ENCODE data around the gene SLC38A9.

SLC38A9 gene

DNA sequence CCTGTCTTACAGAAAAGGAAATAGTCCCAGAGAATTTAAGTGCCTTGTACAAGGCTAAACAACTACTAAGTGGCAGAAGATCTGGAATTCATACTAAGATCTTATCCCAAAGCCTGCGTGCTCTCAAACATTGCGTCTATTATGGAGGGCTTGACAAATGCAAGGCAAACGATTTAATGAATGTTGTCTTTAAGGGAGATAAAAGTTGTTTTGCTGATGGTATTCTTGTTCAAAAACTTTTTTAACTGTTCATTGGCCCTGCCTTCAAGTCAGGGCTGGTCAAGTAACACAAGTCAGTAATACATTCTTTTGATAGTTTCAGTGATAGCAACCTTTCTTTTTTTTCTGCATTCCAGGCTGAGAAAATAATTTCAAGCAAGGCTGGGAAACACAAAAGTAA is 1.7 kb upstream of the SLC38A9 start:
- DNase-seq (ENCODE audit: low spot score): no peak
- TF ChIP-seq, protein P1, sequence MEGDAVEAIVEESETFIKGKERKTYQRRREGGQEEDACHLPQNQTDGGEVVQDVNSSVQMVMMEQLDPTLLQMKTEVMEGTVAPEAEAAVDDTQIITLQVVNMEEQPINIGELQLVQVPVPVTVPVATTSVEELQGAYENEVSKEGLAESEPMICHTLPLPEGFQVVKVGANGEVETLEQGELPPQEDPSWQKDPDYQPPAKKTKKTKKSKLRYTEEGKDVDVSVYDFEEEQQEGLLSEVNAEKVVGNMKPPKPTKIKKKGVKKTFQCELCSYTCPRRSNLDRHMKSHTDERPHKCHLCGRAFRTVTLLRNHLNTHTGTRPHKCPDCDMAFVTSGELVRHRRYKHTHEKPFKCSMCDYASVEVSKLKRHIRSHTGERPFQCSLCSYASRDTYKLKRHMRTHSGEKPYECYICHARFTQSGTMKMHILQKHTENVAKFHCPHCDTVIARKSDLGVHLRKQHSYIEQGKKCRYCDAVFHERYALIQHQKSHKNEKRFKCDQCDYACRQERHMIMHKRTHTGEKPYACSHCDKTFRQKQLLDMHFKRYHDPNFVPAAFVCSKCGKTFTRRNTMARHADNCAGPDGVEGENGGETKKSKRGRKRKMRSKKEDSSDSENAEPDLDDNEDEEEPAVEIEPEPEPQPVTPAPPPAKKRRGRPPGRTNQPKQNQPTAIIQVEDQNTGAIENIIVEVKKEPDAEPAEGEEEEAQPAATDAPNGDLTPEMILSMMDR (IDR thresholded peaks at IDR 0.05; ENCODE audit: extremely low read depth, insufficient read depth, missing control alignments): no peak
- in situ Hi-C loops (cut with MboI; ENCODE audit: low pct_unique_long_range_greater_than_20kb, low sequenced_read_pairs, unreplicated experiment): no loop called here

DNA sequence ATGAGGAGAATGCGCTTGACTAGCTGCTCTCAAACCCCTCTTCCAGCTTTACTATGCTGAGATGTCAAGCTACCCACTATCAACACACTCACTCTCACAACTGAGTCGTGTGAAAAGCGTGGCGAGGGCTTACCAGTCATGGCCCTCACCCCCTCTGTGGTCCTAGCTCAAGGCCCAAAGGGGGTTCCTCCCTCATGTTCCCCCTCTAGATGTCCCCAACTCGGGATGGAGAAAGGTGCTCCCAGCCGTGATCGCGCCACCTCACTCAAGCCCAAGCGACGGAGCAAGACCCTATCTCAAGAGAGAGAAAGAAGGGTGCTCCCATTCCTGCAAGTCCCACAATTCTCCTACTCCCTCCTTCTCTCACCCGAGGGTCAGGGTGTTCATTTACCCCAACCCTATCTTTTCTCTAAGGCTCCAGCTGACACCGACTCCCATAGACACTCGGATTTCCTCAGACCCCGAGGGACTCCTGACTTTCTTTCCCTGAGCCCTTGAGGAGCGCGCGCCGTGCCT is 559 bp downstream of the SLC38A9 start:
- no peak for DNase-seq (ENCODE audit: low spot score)
- TF ChIP-seq, protein P1 (IDR thresholded peaks at IDR 0.05; ENCODE audit: extremely low read depth, insufficient read depth, missing control alignments): no peak
- in situ Hi-C loops (cut with MboI; ENCODE audit: low pct_unique_long_range_greater_than_20kb, low sequenced_read_pairs, unreplicated experiment): no loop called here

DNA sequence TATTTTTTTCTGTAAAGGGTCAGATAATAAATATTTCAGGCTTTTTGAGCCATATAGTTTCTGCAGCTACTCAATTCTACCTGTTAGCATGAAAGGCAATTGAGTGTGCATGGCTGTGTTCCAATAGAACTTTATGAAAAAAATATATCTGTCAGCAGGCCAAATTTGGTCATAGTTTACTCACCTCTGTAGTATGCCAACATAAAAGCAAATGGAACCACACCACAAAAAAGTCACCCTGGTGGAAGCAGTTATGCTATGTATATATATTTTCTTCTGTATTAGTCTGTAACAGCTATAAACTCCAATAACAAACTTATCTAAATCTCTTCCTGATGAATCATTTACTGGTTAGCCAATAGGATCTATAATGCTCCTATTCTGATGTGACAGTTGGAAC is 3.4 kb downstream of the SLC38A9 start:
- TF ChIP-seq, protein P1 (IDR thresholded peaks at IDR 0.05; ENCODE audit: extremely low read depth, insufficient read depth, missing control alignments): no peak
- in situ Hi-C loops (cut with MboI; ENCODE audit: low pct_unique_long_range_greater_than_20kb, low sequenced_read_pairs, unreplicated experiment): no loop called here
- no peak for DNase-seq (ENCODE audit: low spot score)

DNA sequence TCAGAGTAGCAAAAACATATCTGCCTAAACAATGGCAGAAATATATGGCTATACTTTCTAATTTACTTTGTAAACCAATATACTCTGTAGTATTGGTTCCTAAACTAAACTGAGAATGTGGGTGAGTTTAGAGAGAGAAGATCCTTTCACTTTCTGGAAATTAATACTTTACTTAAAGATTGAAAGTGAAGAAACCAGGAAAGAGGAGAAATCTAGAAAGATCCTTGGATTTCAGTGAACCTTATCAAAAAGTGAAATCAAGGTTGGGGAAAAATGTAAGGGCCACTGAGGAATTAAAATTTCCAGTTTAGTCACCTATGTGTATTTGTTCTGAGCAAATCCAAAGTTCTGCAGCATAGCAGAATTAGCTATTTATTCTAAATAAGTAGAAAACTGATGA is 5.9 kb downstream of the SLC38A9 start:
- DNase-seq (ENCODE audit: low spot score): no peak
- in situ Hi-C loops (cut with MboI; ENCODE audit: low pct_unique_long_range_greater_than_20kb, low sequenced_read_pairs, unreplicated experiment): no loop called here
- TF ChIP-seq, protein P1 (IDR thresholded peaks at IDR 0.05; ENCODE audit: extremely low read depth, insufficient read depth, missing control alignments): no peak

DNA sequence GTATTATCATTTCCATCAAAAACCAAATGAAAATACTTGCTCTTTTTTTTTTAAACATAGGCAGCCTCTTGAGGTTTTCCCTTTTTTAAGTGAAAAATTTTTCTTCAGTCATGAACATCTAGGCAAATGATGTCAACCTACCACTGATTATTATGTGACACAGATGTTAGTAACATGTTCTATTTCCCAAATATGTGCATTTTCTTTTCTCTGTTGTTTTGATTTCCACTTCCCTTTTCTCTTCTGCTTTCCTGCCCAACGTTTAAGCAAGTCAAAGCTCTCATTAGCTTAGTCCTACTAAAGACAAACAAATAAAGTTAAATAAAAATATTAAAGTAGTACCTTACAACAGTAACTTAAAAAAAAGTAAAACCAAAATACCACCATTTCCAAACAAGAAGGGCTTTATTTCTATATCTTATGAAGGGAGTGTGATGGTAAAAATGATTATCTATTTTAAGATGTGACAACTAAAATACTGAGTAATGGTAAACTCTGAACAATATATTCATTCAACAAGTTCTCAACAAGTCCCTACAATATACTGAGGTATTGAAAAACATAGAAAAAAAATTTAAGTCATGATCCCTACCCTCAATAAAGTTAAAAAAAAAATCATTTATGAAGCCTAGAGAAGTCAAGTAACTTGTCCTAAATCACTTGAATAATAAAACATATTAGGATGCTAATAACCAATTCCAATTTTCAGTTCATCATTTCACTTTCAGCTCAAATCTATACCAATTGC is 9.4 kb downstream of the SLC38A9 start:
- in situ Hi-C loops (cut with MboI; ENCODE audit: low pct_unique_long_range_greater_than_20kb, low sequenced_read_pairs, unreplicated experiment): no loop called here
- TF ChIP-seq, protein P1 (IDR thresholded peaks at IDR 0.05; ENCODE audit: extremely low read depth, insufficient read depth, missing control alignments): no peak
- no peak for DNase-seq (ENCODE audit: low spot score)

DNA sequence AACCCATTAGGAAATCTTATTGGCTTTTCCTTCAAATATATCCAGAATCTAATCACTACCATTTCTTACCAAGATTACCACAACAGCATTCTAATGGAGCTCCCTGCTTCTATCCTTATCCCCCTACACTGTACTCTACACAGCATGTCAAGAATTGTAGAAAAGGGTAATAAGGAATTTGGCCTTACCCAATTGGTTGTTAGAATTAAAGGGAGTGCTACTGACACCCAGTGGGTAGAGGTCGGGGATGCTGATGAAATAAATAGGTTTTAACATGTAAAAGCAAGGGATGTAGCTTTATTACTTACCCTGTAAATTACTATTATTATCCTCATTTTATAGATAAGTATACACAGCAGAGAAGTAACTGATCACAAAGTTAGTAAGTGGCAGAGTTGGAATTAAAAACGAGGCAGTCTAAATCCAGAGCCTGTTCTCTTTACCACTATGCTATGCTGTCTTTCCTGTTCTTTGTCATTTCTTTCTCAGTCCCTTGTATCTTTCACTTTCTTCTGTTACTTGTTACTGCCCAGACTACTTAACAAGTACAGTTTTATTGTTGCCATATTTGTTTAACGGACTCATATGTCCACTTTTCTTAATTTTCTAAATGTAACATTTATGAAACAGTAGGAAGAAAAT is 10.5 kb downstream of the SLC38A9 start:
- in situ Hi-C loops (cut with MboI; ENCODE audit: low pct_unique_long_range_greater_than_20kb, low sequenced_read_pairs, unreplicated experiment): no loop called here
- TF ChIP-seq, protein P1 (IDR thresholded peaks at IDR 0.05; ENCODE audit: extremely low read depth, insufficient read depth, missing control alignments): no peak
- no peak for DNase-seq (ENCODE audit: low spot score)

Measured in GM13977 (cell line).